MCF 10A (cell line): ENCODE measurements around the gene MCUR1. TPM values are rescaled to one million over a fixed set of nuclear protein-coding genes. Genes with fewer than 3 reads are reported as not detected.
A peak's percentile ranks its signal among the peaks of the same experiment; 100 is the strongest.
"Not testable (repeated sequence)": the region's sequence is repeated elsewhere in the genome, so short reads cannot be mapped to it uniquely, and the experiment has no call there.

Source experiments
- BruUV-seq: library from RNA; stranded (reverse); fragments of 400-500 nt; replicated peaks from 2 replicates; lab custom pipeline; 2021; lab: Mats Ljungman, UMichigan
- CTCF ChIA-PET: fragments of 300-600 bp; sonication (Branson Sonifier 250); formaldehyde crosslinking; extraction: SDS; loops from one replicate; lab custom pipeline; 2021; ENCODE audit warnings: antibody characterized with exemption, inconsistent platforms; lab: Yijun Ruan, JAX
- POLR2A ChIA-PET: fragments of 300-600, 350-650 bp; sonication (Branson Sonifier 250); formaldehyde crosslinking; extraction: SDS; loops from one replicate; lab custom pipeline; 2020; ENCODE audit warnings: antibody characterized with exemption, inconsistent platforms; lab: Yijun Ruan, JAX
- DNase-seq: peaks from one replicate; pipeline ENCODE4 v3.0.0-alpha.2; 2018; ENCODE audit not compliant: unreplicated experiment
- H3K27ac Mint-ChIP-seq: one replicate; pipeline ENCODE4 v1.8.0; 2022; ENCODE audit warnings: mild to moderate bottlenecking, low read depth, mixed read lengths; ENCODE audit not compliant: unreplicated experiment
- H3K27me3 Mint-ChIP-seq: one replicate; pipeline ENCODE4 v1.8.0; 2022; ENCODE audit warnings: mixed read lengths; ENCODE audit not compliant: insufficient read depth, unreplicated experiment
- H3K36me3 Mint-ChIP-seq: one replicate; pipeline ENCODE4 v1.8.0; 2022; ENCODE audit warnings: mild to moderate bottlenecking, moderate library complexity, mixed read lengths; ENCODE audit not compliant: insufficient read depth, unreplicated experiment
- H3K4me1 Mint-ChIP-seq: one replicate; pipeline ENCODE4 v1.8.0; 2022; ENCODE audit warnings: mixed read lengths; ENCODE audit not compliant: insufficient read depth, unreplicated experiment
- H3K4me3 Mint-ChIP-seq: one replicate; pipeline ENCODE4 v1.8.0; 2022; ENCODE audit warnings: mild to moderate bottlenecking, moderate library complexity, mixed read lengths; ENCODE audit not compliant: unreplicated experiment
- H3K9me3 Mint-ChIP-seq: one replicate; pipeline ENCODE4 v1.8.0; 2022; ENCODE audit warnings: mixed read lengths; ENCODE audit not compliant: unreplicated experiment
- CTCF ChIP-seq: fragments of 200-600 bp; IDR thresholded peaks from one replicate; pipeline ENCODE4 v1.8.0; 2022; ENCODE audit warnings: antibody characterized with exemption, mild to moderate bottlenecking; ENCODE audit not compliant: unreplicated experiment
- intact Hi-C: fragments of 100-400 bp; cut with micrococcal nuclease; formaldehyde crosslinking; loops from 2 replicates; pipeline ENCODE4 v1.14.1; 2022
- total RNA-seq: library from RNA; stranded (reverse); gene quantifications from 2 replicates; pipeline ENCODE4 v1.2.3, GENCODE V29; 2022

The MCUR1 gene
- total RNA-seq, 1 experiment from 2014 or later: 30.4 TPM

- no peak overlapping the region for H3K27ac Mint-ChIP-seq
- no peaks in the 10 kb centered on the region for H3K27me3 Mint-ChIP-seq
- H3K4me1 Mint-ChIP-seq: peaks cover 5% of the 10 kb centered on the region
- POLR2A ChIA-PET: interaction anchor here (0.7 to 1.8 kb wide), 4 partner anchors 65 to 200 kb away, joined by 3 to 7 read pairs (median 4); partner anchors contain the start of gene NOL7
- BruUV-seq: no TSS peak
- peak; percentile 73 for DNase-seq
- H3K36me3 Mint-ChIP-seq: peaks cover 55% of the 10 kb centered on the region
- intact Hi-C loops: loop anchor here (2.0 to 10.0 kb wide), 3 partner anchors 115 to 351 kb away; partner anchors contain the start of gene NOL7
- no peak overlapping the region for H3K4me3 Mint-ChIP-seq
- no peaks in the 10 kb centered on the region for H3K9me3 Mint-ChIP-seq
- no peak for TF ChIP-seq CTCF
- CTCF ChIA-PET: interaction anchor here (0.5 to 3.3 kb wide), 14 partner anchors 9 to 350 kb away, joined by 3 to 16 read pairs (median 4); no protein-coding TSS in a partner anchor
These were observed 20.2 kb downstream of the MCUR1 start for GRCh38 chr6:13794184-13794583.

GRCh38 chr6:13789746-13790145 is 24.6 kb downstream of the MCUR1 start:
- DNase-seq: no peak
- no peak overlapping the region for H3K27ac Mint-ChIP-seq
- peaks cover 37% of the 10 kb centered on the region for H3K36me3 Mint-ChIP-seq
- no peaks in the 10 kb centered on the region for H3K4me1 Mint-ChIP-seq
- no peak for TF ChIP-seq CTCF
- intact Hi-C loops: loop anchor here (10.0 kb wide), 1 partner anchor 175 kb away; the partner anchor contains the start of gene NOL7
- BruUV-seq: no TSS peak
- H3K27me3 Mint-ChIP-seq: no peaks in the 10 kb centered on the region
- ChIA-PET POLR2A (no interaction called here), CTCF (interaction anchor here (0.9 to 1.1 kb wide), 2 partner anchors 13 to 83 kb away, joined by 3 to 4 read pairs; no protein-coding TSS in a partner anchor)
- no peaks in the 10 kb centered on the region for H3K9me3 Mint-ChIP-seq
- no peak overlapping the region for H3K4me3 Mint-ChIP-seq

GRCh38 chr6:13788820-13789219 is 25.5 kb downstream of the MCUR1 start:
- Mint-ChIP-seq H3K9me3 (no peaks in the 10 kb centered on the region), H3K27me3 (no peaks in the 10 kb centered on the region), H3K27ac (no peak overlapping the region), H3K36me3 (peaks cover 45% of the 10 kb centered on the region), H3K4me1 (no peaks in the 10 kb centered on the region), H3K4me3 (no peak overlapping the region)
- intact Hi-C loops: no loop called here
- TF ChIP-seq CTCF: no peak
- ChIA-PET CTCF (interaction anchor here (1.1 kb wide), 1 partner anchor 278 kb away, joined by 3 read pairs; no protein-coding TSS in a partner anchor), POLR2A (no interaction called here)
- no TSS peak for BruUV-seq
- DNase-seq: no peak

- H3K27me3 Mint-ChIP-seq: no peaks in the 10 kb centered on the region
- no peak for TF ChIP-seq CTCF
- intact Hi-C loops: no loop called here
- no TSS peak for BruUV-seq
- no peak overlapping the region for H3K4me3 Mint-ChIP-seq
- no peak for DNase-seq
- no peak overlapping the region for H3K27ac Mint-ChIP-seq
- CTCF ChIA-PET: interaction anchor here (1.0 kb wide), 1 partner anchor 8 kb away, joined by 4 read pairs; no protein-coding TSS in a partner anchor
- H3K4me1 Mint-ChIP-seq: no peaks in the 10 kb centered on the region
- H3K36me3 Mint-ChIP-seq: peaks cover 41% of the 10 kb centered on the region
- H3K9me3 Mint-ChIP-seq: no peaks in the 10 kb centered on the region
- POLR2A ChIA-PET: no interaction called here
These were observed 27.2 kb downstream of the MCUR1 start for GRCh38 chr6:13787137-13787536.

GRCh38 chr6:13780162-13780561 is 34.2 kb downstream of the MCUR1 start:
- H3K27me3 Mint-ChIP-seq, intact Hi-C loops, BruUV-seq, H3K4me1 Mint-ChIP-seq, H3K4me3 Mint-ChIP-seq, H3K27ac Mint-ChIP-seq, H3K9me3 Mint-ChIP-seq, DNase-seq: not testable (repeated sequence)
- H3K36me3 Mint-ChIP-seq: peaks cover 16% of the 10 kb centered on the region
- ChIA-PET CTCF (interaction anchor here (0.7 kb wide), 1 partner anchor 127 kb away, joined by 3 read pairs; no protein-coding TSS in a partner anchor), POLR2A (interaction anchor here (0.6 to 1.1 kb wide), 3 partner anchors 15 to 868 kb away, joined by 3 read pairs; no protein-coding TSS in a partner anchor)
